BLaER1 (cell line): ENCODE measurements around the gene RCOR2.

Experiments
- H3K27ac ChIP-seq: shearing (Covaris generic); formaldehyde crosslinking; 2 replicates; pipeline ENCODE4 v1.8.1; 2022
- H3K27me3 ChIP-seq: shearing (Covaris generic); formaldehyde crosslinking; 2 replicates; pipeline ENCODE4 v1.8.1; 2022
- H3K36me3 ChIP-seq: shearing (Covaris generic); formaldehyde crosslinking; 2 replicates; pipeline ENCODE4 v1.8.1; 2022
- H3K4me1 ChIP-seq: shearing (Covaris generic); formaldehyde crosslinking; 2 replicates; pipeline ENCODE4 v1.8.1; 2022
- H3K4me2 ChIP-seq: shearing (Covaris generic); formaldehyde crosslinking; 2 replicates; pipeline ENCODE4 v1.8.1; 2022
- H3K4me3 ChIP-seq: shearing (Covaris generic); formaldehyde crosslinking; 2 replicates; pipeline ENCODE4 v1.8.1; 2022
- H3K9ac ChIP-seq: shearing (Covaris generic); formaldehyde crosslinking; 2 replicates; pipeline ENCODE4 v1.8.1; 2022
- H3K9me3 ChIP-seq: shearing (Covaris generic); formaldehyde crosslinking; 2 replicates; pipeline ENCODE4 v1.8.1; 2022
- H4K20me1 ChIP-seq: shearing (Covaris generic); formaldehyde crosslinking; 2 replicates; pipeline ENCODE4 v1.8.1; 2022
- Cebpa-rat ChIP-seq: shearing (Covaris generic); IDR thresholded peaks from 2 replicates; pipeline ENCODE4 v1.8.1; 2022

The RCOR2 gene

GRCh38 chr11:63908631-63909401 lies 8.1 kb downstream of the RCOR2 start:
- Histone ChIP-seq H3K4me2 (peak overlapping the region; percentile 93), H3K4me1 (peaks cover 76% of the 10 kb centered on the region), H3K4me3 (peak overlapping the region; percentile 51), H3K9me3 (no peaks in the 10 kb centered on the region), H3K36me3 (peaks cover 44% of the 10 kb centered on the region), H3K27me3 (no peaks in the 10 kb centered on the region), H3K9ac (peak overlapping the region; percentile 66), H4K20me1 (peaks cover 51% of the 10 kb centered on the region), H3K27ac (peak overlapping the region; percentile 65)
- no peak for TF ChIP-seq Cebpa-rat

DNA sequence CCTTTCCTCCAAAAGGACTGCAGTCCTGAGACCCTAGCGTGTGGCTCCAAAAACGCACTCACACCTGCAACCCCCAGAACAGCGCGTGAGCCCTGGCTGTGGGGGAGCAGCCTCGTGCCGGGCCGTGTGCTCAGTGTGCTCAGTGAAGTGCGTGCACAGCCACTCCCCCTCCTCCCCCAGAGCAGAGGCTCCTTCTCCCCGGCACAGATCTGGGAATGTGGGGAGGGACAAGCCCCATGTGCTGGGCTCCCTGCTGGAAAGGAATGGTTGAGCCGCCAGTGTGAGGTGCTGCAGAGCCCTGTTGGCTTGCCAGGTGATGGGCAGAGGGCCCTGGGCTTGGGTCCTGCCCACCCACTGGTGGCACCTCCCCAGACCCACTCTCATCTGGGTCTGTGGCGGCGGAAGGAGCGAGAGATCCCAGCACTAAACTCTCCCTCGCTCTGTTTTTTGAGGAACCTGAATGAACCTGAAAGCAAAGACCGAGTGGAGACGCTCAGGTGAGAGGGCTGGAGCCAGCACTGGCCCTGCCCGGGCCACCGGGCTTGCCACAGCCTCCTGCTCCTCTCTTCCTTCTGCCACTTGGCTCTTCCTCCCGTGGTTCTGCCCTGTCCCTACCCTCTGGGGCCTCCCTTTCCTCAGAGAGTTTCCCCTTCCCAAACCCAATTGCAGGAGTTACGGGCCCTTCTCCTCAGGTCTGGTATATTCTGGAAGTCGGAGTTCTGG lies 9.0 kb downstream of the RCOR2 start:
- Histone ChIP-seq H3K27me3 (no peaks in the 10 kb centered on the region), H3K27ac (peak overlapping the region; percentile 65), H3K4me3 (peak overlapping the region; percentile 51; the same call in 1 of the 2 replicates), H3K4me1 (peaks cover 76% of the 10 kb centered on the region), H3K9me3 (no peaks in the 10 kb centered on the region), H3K9ac (peak overlapping the region; percentile 66), H3K4me2 (peak overlapping the region; percentile 93), H3K36me3 (peaks cover 45% of the 10 kb centered on the region), H4K20me1 (peaks cover 48% of the 10 kb centered on the region)
- TF ChIP-seq Cebpa-rat = no peak

DNA sequence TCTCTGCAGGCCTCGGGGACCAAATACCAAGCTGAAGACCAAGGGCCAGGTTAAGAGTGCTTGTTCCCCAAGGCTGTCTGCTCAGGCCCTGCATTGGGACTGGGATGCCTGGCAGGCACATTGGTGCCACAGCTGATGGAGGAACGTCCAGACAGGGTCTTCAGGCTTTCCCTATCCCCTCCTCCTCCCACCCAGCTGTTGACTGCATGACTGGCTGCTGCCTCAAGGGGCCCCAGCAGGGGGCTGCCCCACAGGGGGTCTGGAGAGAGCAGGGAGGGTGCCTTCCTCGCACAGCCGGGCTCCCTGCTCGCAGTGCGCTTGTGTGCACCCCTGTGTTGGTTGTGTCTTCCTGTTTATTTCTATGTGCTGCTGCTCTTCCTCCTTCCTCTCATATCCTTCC lies 9.9 kb downstream of the RCOR2 start:
- peaks cover 46% of the 10 kb centered on the region for H3K36me3 ChIP-seq

DNA sequence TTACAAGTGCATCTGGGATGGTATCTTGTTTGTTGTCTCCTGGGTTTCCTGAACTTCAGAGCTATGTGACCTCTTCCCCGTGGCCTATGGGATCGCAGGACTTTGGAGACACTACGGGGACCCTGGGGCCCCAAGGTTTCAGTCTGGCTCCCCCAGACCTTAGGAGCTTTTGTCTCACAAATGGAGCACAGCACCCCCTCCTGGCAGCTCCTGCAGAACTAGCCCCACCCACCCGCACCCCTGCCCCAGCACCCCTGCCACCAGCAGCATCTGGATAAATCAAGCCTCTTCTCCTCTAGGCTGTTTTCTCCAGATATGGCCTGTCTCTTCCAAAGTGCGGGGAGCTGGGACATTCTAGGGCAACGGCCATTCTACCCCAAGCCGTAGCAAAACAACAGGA lies 10.4 kb downstream of the RCOR2 start:
- Histone ChIP-seq H3K27me3 (no peaks in the 10 kb centered on the region), H3K9ac (peak overlapping the region; percentile 45; the same call in 1 of the 2 replicates), H3K4me3 (no peak overlapping the region), H3K9me3 (no peaks in the 10 kb centered on the region), H4K20me1 (peaks cover 40% of the 10 kb centered on the region), H3K4me2 (peak overlapping the region; percentile 93), H3K4me1 (peaks cover 65% of the 10 kb centered on the region), H3K27ac (no peak overlapping the region; the same call in 1 of the 2 replicates), H3K36me3 (peaks cover 50% of the 10 kb centered on the region)
- TF ChIP-seq Cebpa-rat = no peak

More for the DNA sequence above, 9.9 kb downstream of the RCOR2 start:
- H3K27ac ChIP-seq = peak overlapping the region; percentile 65; the same call in 1 of the 2 replicates
- H3K9ac ChIP-seq = peak overlapping the region; percentile 45; the same call in 1 of the 2 replicates
- peak overlapping the region; percentile 93 for H3K4me2 ChIP-seq
- H3K4me3 ChIP-seq = no peak overlapping the region
- peaks cover 68% of the 10 kb centered on the region for H3K4me1 ChIP-seq
- H3K9me3 ChIP-seq = no peaks in the 10 kb centered on the region
- no peak for TF ChIP-seq Cebpa-rat
- no peaks in the 10 kb centered on the region for H3K27me3 ChIP-seq
- peaks cover 40% of the 10 kb centered on the region for H4K20me1 ChIP-seq

DNA sequence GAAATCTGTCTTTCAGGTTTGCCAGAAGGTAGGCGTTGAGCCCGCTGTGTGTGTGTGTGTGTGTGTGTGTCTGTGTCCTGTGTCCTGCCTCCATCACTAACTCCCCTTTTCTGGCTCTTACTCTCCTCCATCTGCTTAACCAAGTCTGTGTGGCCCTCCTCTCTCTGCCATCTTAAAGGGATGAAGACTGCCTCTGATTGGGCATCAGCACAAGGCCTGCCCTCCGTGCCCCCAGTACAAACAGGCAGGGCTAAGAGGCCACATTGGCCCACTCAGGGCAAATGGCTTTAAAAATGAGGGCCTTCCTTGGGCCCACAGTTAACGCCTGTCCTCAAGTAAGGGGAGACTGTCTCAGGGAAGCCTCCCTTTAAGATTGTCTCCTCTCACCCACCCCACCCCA lies 10.9 kb downstream of the RCOR2 start:
- no peak overlapping the region for H3K27ac ChIP-seq
- H3K4me1 ChIP-seq = peaks cover 60% of the 10 kb centered on the region
- no peak overlapping the region for H3K4me3 ChIP-seq
- no peak overlapping the region for H3K4me2 ChIP-seq
- TF ChIP-seq Cebpa-rat = no peak
- H3K9me3 ChIP-seq = no peaks in the 10 kb centered on the region
- peaks cover 40% of the 10 kb centered on the region for H4K20me1 ChIP-seq
- H3K9ac ChIP-seq = no peak overlapping the region
- H3K27me3 ChIP-seq = no peaks in the 10 kb centered on the region
- H3K36me3 ChIP-seq = peaks cover 55% of the 10 kb centered on the region

- H3K9me3 ChIP-seq = no peaks in the 10 kb centered on the region
- no peak overlapping the region for H3K27ac ChIP-seq
- H3K27me3 ChIP-seq = no peaks in the 10 kb centered on the region
- H3K9ac ChIP-seq = peak overlapping the region; percentile 15; the same call in 1 of the 2 replicates
- peaks cover 51% of the 10 kb centered on the region for H3K4me1 ChIP-seq
- peaks cover 64% of the 10 kb centered on the region for H3K36me3 ChIP-seq
- TF ChIP-seq Cebpa-rat = no peak
- peaks cover 32% of the 10 kb centered on the region for H4K20me1 ChIP-seq
- no peak overlapping the region for H3K4me2 ChIP-seq
- H3K4me3 ChIP-seq = no peak overlapping the region
These were observed 11.8 kb downstream of the RCOR2 start for GRCh38 chr11:63905179-63905578.

- Histone ChIP-seq H3K27ac (no peak overlapping the region), H3K27me3 (no peaks in the 10 kb centered on the region), H3K9ac (no peak overlapping the region), H3K4me1 (peaks cover 47% of the 10 kb centered on the region), H3K4me2 (no peak overlapping the region), H3K9me3 (no peaks in the 10 kb centered on the region), H3K36me3 (peaks cover 68% of the 10 kb centered on the region), H4K20me1 (peaks cover 33% of the 10 kb centered on the region), H3K4me3 (no peak overlapping the region)
- TF ChIP-seq Cebpa-rat = no peak
These were observed 12.2 kb downstream of the RCOR2 start for GRCh38 chr11:63904743-63905142.

DNA sequence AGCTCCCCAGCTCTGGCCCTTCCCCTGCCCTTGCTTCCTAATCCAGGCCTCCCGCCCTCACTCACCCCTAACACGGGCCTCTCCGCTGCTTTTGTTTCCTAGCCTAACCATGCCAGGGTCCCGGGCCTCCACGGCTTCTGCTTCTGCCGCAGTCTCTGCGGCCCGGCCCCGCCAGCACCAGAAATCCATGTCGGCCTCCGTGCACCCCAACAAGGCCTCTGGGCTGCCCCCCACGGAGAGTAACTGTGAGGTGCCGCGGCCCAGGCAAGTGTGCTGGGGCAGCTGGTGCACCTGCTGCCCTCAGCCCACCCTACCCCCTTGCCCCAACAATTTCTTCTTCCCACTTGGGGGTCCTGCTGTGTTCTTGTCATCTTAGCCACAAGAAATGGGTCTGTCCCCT lies 13.1 kb downstream of the RCOR2 start:
- Histone ChIP-seq H3K4me1 (peaks cover 38% of the 10 kb centered on the region), H3K4me2 (no peak overlapping the region), H3K9ac (no peak overlapping the region; the same call in 1 of the 2 replicates), H3K9me3 (no peaks in the 10 kb centered on the region), H3K27me3 (no peaks in the 10 kb centered on the region), H3K27ac (no peak overlapping the region), H4K20me1 (peaks cover 31% of the 10 kb centered on the region), H3K4me3 (no peak overlapping the region), H3K36me3 (peaks cover 77% of the 10 kb centered on the region)
- no peak for TF ChIP-seq Cebpa-rat

DNA sequence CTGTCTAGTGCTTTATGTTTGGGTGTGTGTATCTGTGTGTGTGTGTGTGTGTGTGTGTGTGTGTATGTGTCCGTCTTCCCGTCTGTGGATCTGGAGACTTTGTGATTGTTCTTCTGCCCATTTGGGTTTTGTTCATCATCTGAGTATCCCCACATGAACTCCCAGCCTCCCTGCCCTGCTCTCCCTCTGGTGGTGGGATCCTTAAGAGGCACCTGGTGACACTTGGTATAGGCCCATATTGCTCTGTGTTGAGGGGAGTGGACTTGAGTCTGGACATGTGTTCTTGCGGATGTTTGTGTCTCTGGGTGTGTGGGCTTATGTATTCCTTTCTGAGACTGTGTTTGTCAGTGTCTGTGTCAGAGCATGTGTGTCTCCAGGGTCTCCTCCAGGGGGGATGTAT lies 15.3 kb downstream of the RCOR2 start:
- H3K4me1 ChIP-seq = peaks cover 16% of the 10 kb centered on the region
- peaks cover 16% of the 10 kb centered on the region; the same call in 1 of the 2 replicates for H4K20me1 ChIP-seq
- H3K9me3 ChIP-seq = no peaks in the 10 kb centered on the region
- H3K9ac ChIP-seq = no peak overlapping the region
- H3K4me3 ChIP-seq = no peak overlapping the region
- TF ChIP-seq Cebpa-rat = no peak
- no peaks in the 10 kb centered on the region for H3K27me3 ChIP-seq
- no peak overlapping the region for H3K4me2 ChIP-seq
- H3K36me3 ChIP-seq = peaks cover 95% of the 10 kb centered on the region
- no peak overlapping the region for H3K27ac ChIP-seq
